ENCODE data around the gene DLGAP1. TPM values are rescaled to one million over a fixed set of nuclear protein-coding genes. Genes with fewer than 3 reads are reported as not detected.
A peak's percentile ranks its signal among the peaks of the same experiment; 100 is the strongest.

The DLGAP1 gene
- total RNA-seq, 4 donors from 2014 or later, result 0.13 to 6.2 (median 0.53) TPM

GRCh38 chr18:3455090-3455635, 999.9 kb downstream of the DLGAP1 start:
- no peaks in the 10 kb centered on the region for H3K9me3 ChIP-seq
- ATAC-seq (no peak), DNase-seq (no peak)
- peak overlapping the region in 1 of 4 donors; percentile 86 for H3K4me3 ChIP-seq
- H3K27me3 ChIP-seq, result no peaks in the 10 kb centered on the region
- H3K27ac ChIP-seq, result peak overlapping the region in 3 of 4 donors; percentile 98 to 99 (median 99)
- intact Hi-C loops (cut with DNase I; ENCODE audit: low total_unique reads), result loop anchor here (2.0 kb wide), 1 partner anchor 172 kb away; no protein-coding TSS in a partner anchor
- in situ Hi-C loops (cut with MboI; ENCODE audit: low sequenced_read_pairs in 4 of 4), result loop anchor here in 1 of 4 donors (10.0 kb wide), 1 partner anchor 210 kb away; no protein-coding TSS in a partner anchor
- peaks cover 34 to 39% of the 10 kb centered on the region in 2 donors for H3K4me1 ChIP-seq
- H3K36me3 ChIP-seq, result peaks cover 0 to 38% of the 10 kb centered on the region in 2 donors
- TF ChIP-seq CTCF (IDR thresholded peaks at IDR 0.05 in 4 of 5, conservative IDR thresholded peaks at IDR 0.05 in 1 of 5) (no peak), POLR2A (IDR thresholded peaks at IDR 0.05) (no peak)

GRCh38 chr18:3454365-3455089, 1000.6 kb downstream of the DLGAP1 start:
- peak in 1 of 2 donors; percentile 30 for DNase-seq
- TF ChIP-seq POLR2A (IDR thresholded peaks at IDR 0.05) (no peak), CTCF (IDR thresholded peaks at IDR 0.05 in 4 of 5, conservative IDR thresholded peaks at IDR 0.05 in 1 of 5) (peak; percentile 52 to 79 (median 65))
- in situ Hi-C loops (cut with MboI; ENCODE audit: low sequenced_read_pairs in 4 of 4), result loop anchor here in 3 of 4 donors (5.0 to 10.0 kb wide), 3 partner anchors 143 to 210 kb away; no protein-coding TSS in a partner anchor

GRCh38 chr18:3453540-3454364, 1001.4 kb downstream of the DLGAP1 start:
- ATAC-seq, result no peak
- peaks cover 0 to 28% of the 10 kb centered on the region in 2 donors for H3K36me3 ChIP-seq
- in situ Hi-C loops (cut with MboI; ENCODE audit: low sequenced_read_pairs in 4 of 4), result loop anchor here in 3 of 4 donors (5.0 to 10.0 kb wide), 3 partner anchors 144 to 211 kb away; no protein-coding TSS in a partner anchor
- peak overlapping the region; percentile 71 to 97 (median 82) for H3K4me3 ChIP-seq
- H3K27me3 ChIP-seq, result no peaks in the 10 kb centered on the region
- no peaks in the 10 kb centered on the region for H3K9me3 ChIP-seq
- H3K27ac ChIP-seq, result peak overlapping the region; percentile 98 to 99 (median 99)
- peaks cover 34 to 39% of the 10 kb centered on the region in 2 donors for H3K4me1 ChIP-seq
- TF ChIP-seq CTCF (IDR thresholded peaks at IDR 0.05 in 4 of 5, conservative IDR thresholded peaks at IDR 0.05 in 1 of 5), result no peak
- TF ChIP-seq POLR2A (IDR thresholded peaks at IDR 0.05), result peak; percentile 15 to 35
- peak; percentile 20 to 46 for DNase-seq
- intact Hi-C loops (cut with DNase I; ENCODE audit: low total_unique reads), result loop anchor here (1.0 to 2.0 kb wide), 3 partner anchors 73 to 171 kb away; no protein-coding TSS in a partner anchor

More at GRCh38 chr18:3454365-3455089, 1000.6 kb downstream of the DLGAP1 start:
- peaks cover 34 to 39% of the 10 kb centered on the region in 2 donors for H3K4me1 ChIP-seq
- intact Hi-C loops (cut with DNase I; ENCODE audit: low total_unique reads), result loop anchor here (1.0 to 2.0 kb wide), 2 partner anchors 72 to 172 kb away; no protein-coding TSS in a partner anchor
- H3K27me3 ChIP-seq, result no peaks in the 10 kb centered on the region
- H3K36me3 ChIP-seq, result peaks cover 0 to 36% of the 10 kb centered on the region in 2 donors
- H3K27ac ChIP-seq, result peak overlapping the region; percentile 98 to 99 (median 99)
- H3K9me3 ChIP-seq, result no peaks in the 10 kb centered on the region
- H3K4me3 ChIP-seq, result peak overlapping the region; percentile 71 to 97 (median 82)
- no peak for ATAC-seq
